Hypothalamus (tissue), 51 donors: Measurements from ENCODE around the gene ATP4A.
A peak's percentile ranks its signal among the peaks of the same experiment; 100 is the strongest.

ENCODE experiments used
- DNase-seq, 51 donors: peaks; one replicate each; lab custom pipeline; 2025; lab: John Stamatoyannopoulos, UW

ATP4A gene

DNA sequence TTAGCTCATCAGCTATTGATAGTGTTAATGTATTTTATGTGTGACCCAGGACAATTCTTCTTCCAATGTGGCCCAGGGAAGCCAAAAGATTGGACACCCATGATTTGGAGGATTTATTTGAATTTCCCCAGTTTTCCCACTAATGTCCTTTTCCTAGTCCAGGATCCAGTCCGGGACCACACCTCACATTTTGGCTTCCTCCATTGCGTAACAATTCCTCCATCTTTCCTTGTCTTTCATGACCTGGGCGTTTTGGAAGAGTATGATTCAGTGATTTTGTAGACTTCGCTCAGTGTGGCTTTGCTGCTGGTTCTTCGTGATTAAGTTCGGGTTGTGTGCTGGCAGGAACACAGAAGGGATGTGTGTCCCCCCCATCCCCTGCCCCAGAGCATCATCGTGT lies 3.3 kb upstream of the ATP4A start:
- DNase-seq, result no peak

DNA sequence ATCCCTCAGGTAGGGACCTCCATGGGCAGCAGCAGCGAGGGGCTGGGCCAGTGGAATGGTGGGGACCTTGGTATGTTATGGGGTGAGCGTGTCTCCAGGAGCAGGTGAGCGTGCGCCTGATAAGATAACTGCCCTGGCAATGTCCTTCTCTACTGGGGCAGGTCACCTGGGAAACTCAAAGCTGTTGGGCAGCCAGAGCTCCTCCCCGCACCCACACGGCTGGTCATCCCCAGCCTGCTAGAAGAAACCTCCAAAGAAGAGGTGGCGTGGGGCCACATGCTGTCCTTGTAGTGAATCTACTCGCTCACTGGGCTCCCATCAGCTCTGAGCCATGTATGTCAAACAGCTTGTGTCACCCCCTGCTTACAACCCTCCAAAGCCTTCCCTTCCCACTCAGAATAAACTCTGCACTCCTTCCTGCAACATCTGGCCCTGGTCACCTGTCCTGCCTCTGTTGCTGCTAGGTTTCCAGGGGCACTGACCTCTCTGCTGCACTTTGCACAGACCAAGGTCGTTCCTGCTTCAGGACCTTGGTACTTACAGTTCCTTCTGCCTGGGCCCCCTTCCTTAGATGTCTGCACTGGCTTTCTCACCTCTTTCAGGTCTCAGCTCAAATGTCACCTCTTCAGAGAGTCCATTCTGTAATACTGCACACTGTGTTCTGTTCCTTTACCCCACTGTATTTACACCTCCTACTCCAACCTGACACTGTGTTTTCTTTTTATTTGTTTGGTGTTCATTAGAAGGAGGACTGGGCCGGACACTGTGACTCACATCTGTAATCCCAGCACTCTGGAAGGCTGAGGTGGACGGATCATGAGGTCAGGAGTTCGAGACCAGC lies 1.8 kb upstream of the ATP4A start:
- no peak for DNase-seq

DNA sequence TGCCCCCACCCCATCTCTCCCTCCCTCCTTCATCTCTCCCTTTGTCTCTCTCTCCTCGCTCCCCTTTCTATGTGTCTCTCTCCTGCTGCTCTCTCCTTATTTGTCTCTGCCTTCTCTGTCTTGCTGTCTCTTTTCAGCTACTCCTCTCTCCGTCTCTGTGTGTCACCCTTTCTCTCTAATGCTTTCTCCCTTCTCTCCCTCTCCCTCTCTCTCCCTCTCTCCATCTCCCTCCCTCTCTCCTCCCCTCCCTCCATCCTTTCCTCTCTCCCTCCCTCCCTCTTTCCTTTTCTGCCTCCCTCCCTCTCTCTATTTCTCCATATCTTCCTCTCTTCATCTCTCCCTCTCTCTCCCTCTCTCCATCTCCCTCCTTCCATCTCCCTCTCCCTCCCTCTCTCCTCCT lies 682 bp downstream of the ATP4A start:
- no peak for DNase-seq

DNA sequence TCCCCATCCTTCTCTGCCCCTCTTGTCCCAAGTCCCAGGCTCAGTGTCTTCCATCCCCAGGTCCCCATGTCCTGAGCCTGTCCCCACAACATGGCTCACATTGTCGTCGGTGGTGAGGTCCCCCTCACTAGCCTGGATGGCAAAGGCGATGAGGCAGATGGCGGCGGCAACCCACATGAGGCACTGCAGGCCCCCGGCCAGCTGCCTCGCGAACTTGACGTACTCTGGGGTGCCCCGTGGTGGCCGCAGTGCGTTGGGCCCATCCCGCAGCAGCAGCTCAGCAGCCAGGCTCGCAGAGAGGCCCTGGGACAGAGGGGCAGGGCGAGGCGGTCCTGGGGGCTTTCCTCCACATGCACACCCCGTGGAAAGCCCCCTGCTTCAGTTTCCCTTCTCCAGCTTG lies 1.1 kb downstream of the ATP4A start:
- DNase-seq, result no peak

DNA sequence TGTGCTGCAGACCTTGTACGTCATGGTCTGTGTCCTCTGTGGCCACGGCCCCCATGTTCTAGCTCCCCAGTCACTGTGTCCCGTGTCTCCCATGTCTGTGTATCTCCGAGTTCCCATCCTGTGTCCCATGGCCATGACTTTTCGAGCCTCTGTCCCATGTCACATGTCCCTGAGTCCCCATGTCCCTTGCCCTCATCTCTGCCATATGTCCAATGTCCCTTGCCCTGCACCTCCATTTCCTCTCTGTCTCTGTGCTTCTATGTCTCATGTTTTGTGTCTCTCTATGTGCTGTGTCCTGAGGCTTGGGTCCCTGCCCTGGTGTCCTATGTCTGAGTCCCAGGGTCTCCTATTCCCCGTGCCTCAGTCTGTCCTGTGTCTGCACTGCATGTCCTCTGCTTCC lies 2.0 kb downstream of the ATP4A start:
- no peak for DNase-seq

DNA sequence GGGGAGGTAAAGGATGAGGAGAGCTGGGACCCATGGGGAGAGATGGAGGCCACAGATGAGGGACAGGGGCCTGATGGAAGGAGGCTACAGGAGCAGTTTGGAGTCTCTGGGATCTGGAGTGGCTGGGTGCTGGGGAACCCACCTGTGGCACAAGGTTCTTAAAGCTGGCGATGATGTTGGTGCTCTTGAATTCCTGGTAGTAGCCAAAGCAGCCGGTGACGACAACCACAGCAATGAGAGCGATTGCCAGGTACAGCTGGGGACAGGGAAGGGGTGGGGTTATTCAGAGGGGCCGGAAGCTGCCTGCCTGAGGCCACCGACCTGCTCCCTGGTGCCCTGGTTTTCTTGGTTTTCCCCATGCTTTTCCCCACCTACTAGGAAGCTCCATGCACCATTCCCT lies 2.8 kb downstream of the ATP4A start:
- no peak for DNase-seq

DNA sequence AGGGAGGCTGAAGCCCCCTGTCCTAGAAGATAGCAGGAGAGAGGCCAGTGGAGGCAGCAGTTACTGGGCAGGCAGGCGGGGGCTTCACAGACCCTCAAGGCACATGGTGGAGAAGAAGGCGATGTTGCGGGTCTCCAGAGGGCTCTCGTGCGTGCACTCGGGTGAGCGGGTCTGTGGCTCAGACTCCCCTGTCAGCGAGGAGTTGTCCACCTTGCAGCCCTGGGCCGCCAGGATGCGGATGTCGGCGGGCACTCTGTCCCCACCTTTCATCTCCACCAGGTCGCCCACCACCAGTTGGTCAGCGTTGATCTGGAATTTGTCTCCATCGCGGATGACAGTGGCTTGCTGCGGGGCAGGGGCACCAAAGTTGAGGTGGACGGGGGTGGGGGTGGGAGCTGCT lies 3.2 kb downstream of the ATP4A start:
- no peak for DNase-seq

DNA sequence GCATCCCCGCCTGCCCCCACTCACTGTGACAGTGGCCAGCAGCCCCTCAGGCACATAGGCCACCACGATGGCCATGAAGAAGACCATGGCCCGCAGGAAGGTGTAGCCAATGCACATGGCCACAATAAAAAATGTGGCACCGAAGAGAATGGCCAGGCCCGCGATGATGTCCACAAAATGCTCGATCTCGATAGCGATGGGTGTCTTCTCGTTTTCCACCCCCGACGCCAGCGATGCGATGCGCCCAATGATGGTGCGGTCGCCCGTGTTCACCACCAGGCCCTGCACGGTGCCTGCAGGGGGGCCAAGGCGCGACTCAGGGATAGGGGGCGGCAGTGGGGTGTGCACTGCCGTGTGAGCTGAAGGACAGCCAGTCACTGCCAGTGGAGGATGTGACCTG lies 3.7 kb downstream of the ATP4A start:
- no peak for DNase-seq

DNA sequence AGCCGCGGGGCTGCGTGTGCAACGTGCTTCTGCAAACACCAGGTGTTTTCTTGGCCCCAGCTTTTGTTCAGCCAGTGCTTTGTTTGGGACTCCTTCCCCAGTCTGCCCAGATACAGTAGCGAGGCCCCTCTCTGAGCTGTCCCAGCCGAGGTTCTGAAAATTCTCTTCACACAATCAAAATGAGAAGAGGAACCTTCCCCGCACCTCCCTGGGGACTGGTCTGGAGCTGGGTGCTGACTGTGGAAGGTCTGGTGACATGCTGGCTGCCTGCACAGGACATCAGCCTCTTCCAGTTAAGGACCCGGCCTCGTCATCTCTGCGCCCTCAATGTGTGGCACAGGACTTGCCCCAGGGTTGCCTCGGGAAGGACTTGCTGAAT lies 4.2 kb downstream of the ATP4A start:
- DNase-seq, result no peak

DNA sequence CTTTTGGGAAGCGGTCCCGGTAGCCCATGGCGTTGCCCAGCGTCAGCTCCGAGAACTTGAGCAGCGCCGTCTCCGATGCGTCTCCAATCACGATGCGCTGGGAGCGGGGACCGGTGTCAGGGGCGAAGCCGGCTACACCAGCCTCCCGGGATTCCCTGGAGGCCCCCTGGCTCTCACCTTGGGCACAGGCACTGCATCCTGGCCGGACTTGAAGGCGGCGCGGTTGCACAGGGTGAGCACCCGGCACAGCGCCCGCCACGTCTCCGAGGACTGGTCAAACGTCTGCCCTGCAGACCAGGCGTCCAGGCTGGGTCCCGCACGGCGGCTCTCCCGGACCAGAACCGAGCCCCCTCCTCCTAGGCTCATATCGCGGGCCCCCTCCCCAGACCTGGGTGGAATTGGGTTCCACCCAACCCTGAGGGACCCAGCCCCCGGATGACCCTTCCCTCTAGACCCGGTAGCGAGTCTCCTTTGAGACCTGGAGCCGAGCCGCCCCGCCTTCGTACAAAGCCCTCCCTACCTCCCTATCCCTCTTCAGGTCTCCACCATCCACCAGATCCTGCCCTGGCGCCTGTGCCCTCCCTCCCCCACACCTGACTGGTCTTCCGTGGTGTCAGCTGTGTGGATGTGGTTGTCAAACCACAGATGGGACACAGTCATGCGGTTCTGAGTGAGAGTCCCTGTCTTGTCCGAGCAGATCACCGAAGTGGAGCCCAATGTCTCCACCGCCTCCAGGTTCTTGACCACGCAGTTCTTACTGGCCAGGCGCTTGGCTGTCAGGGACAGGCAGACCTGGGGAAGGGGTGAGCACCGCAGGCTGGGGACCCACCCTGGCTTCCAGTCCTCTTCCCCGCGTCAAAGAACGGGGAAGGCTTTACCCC lies 4.8 kb downstream of the ATP4A start:
- DNase-seq, result no peak

DNA sequence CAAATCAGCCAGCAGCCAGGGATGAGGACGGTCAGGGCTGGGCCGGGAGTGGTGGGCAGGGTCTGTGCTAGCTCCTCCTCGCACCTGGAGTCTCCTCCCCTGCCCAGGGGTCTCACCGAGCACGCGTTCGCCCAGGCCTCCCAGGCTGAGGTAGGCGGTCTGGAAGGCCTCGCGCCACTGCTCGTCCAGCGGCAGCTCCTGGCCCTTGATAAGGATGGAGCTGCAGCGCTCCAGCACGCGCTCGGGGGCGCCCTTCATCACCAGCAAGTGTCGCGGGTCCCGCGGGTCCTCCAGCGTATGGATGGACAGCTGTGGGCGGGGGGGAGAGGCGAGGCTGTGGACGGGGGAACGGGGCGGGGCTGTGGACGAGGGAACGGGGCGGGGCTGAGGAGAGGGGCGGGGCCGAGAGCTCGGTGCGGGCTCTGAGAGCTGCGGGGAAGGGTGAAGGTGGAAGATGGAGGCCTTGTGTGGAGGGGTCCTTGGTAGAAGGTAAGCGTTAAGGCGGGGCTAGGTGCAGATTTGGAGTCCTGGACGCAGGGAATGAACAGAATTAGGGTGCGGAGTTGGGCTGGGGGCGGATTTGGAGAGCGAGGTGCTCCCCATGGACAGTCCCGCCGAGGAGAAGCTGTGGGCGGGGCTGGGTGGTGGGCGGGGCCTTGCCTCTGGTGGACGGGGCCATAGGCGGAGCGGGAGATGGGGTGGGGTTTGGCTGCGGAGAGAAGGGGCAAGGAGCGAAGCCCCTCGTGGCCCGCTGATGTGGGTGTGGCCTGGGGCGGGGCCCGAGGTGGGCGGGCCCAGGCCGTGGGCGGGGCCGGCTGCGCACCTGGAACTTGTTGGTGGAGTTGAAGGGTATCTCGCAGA lies 5.7 kb downstream of the ATP4A start:
- peak in 11 of 51 donors; percentile 3 to 43 (median 24) for DNase-seq

DNA sequence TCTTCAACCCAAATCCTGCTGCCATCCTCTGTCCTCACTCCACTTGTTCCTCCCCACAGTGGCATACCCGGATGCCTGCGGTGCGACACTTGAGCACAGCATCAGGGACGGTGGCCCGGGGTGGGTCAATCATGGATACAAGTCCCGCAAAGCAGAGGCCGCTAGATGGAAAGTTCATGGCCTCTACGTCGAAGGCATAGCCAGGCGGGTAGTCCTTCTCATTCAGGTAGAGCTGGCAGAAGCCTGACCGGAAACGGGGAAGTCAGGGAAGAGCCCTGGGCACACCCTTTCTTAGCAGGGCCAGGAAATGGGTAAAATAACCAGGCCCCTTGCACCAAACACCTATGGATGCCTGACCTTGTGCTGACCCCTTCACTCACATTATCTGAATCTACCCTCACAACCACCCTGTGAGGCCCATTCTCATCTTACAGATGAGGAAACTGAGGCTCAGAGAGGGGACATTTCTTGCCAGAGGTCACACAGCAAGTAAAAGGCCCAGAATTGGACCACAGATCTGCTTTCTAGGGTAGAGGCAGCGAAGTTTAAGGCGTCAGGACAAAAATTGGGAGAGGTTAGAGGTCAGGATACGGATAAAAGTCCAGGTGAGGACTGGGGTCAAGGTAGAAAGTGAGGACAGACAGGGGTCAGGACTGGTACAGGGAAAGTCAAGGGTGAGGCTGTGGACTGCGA lies 6.5 kb downstream of the ATP4A start:
- no peak for DNase-seq

DNA sequence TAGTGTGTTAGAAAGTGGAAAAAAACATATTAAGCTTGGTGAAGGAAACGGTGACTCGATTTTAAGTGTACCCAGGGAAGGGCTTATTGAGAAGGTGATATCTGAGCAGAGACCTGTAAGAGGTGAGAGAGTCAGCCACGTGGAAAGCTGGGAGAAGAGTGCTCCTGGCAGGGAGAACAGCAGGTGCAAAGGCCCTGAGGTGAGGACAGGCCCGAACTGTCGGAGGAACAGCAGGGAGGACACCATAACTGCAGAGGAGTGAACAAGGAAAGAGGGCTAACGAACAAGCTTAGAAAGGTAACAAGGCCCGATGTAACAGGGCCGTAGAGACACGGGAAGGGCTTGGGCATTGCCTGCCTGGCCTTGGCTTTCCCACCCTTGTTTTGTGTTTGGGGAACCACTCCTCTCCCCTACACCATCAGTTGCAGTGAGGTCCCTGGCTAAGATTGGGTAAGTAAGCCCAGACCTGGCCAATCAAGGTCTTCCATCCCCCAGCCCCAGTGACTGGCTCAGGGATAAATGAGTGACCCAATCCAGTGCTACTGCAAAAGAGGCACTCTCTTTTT lies 7.3 kb downstream of the ATP4A start:
- DNase-seq, result no peak

DNA sequence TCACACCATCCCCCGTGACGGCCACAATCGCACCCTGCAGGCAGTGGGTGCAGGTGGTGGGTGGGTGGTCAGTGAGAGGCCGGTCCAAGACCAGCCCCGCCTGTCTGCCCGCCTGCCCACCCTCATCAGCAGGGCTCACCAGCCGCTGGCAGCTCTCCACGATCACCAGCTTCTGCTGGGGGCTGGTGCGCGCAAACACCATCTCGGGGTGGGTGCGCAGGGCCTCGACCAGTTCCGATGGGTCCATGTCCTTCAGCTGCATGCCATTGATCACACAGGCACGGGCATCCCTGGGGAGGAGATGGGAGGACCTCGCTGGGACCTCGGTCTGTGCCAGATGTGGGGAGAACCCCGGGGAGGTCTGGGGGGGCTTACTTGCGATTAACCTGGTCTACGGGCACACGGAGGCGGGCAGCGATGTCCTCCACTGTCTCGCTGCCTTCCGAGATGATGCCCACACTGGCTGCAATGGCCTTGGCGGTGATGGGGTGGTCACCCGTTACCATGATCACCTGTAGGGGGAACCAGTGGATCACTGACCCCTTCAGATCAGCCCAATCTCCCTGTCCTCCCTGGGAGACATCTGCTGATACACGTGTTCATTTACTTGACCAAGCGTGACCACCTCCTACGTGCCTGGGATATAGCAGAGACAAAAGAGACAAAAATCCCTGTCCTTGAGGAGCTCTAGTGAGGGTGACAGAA lies 8.0 kb downstream of the ATP4A start:
- no peak for DNase-seq

DNA sequence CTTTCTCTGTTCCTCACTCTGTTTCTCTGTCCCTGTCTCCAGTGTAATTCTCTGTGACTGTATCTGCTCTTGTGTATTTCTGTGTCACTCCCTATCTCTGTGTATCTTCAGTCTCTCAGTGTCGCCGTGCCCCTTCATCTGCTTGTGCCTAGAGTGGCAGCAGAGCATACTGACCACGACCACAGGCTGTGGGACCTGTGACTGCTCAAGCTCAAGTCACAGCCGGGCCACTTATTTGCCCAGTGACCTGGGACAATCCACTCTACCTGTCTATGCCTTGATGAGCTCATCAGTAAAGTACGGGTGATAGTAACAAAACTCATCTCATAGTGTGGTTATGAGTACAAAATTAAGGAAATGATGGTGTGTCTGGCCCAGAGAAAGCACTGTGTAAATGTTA lies 9.4 kb downstream of the ATP4A start:
- no peak for DNase-seq

DNA sequence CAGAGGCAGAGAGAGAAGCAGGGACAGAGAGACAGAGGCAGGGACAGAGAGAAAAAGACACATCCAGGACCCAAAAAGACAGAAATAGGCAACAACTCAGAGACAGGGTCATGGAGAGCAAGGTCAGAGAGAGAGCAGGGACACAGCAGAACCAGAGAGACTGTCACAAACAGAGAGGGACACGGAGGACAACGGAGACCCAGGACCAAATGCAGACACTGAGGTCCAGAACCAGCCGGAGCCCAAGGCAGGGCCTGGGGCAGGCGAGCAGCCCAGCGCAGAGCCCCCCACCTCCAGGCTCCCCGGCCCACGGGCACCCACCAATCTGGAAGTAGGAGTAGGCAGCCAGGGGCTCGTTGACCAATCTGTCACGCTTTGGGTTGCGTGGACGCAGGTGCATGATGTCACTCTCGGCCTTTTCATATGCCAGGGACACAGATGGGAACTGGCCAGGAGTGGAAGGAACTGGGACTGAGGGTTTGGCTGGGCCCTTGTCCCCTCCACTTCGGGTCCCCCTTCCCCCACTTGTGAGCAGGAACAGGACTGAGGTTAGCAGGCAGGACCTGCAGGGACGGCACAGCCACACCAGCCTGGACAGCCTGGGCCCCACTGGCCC lies 10.0 kb downstream of the ATP4A start:
- no peak for DNase-seq

DNA sequence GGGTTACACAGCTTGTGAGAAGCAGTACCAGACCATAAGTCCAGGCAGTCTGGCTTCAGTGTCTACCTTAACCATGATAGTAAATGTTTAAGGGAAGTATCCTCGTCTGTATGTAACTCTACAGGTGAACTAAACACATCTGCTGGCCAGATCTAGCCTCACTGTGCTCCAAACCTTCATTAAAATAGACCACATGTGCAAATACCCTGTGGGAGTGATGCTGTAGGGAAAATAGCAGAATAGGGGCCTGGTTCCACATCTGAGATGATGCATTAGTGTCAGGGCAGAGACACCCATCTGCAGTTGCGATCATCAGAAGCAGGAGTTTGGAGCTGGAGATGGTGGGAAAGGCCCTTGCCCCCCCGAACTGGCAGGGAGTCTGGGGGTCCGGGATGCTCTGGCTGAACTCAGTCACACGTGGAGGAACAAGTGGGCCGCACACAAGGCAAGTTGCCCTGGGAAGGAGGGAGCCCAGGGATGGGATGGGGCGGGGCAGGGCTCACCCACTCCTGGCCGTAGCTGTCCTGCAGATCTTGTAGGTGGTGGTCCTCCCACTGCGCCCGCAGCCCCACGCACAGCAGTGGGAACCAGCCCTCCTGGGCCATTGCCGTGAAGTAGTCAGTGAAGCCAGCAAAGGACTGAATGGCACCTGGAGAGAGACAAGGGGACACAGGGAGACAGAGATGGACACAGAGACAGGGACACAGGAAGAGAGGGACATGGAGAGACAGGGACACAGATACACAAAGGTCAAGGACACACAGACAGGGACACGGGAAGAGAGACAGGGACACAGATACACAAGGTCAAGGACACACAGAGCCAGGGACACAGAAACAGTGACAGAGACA lies 10.7 kb downstream of the ATP4A start:
- no peak for DNase-seq
